Psoas muscle (tissue), 8 donors: Measurements from ENCODE around the gene UQCRQ. TPM values are rescaled to one million over a fixed set of nuclear protein-coding genes. Genes with fewer than 3 reads are reported as not detected.
A peak's percentile ranks its signal among the peaks of the same experiment; 100 is the strongest.

Source experiments
- ATAC-seq, 4 donors: fragments of 200-7000 bp; cut with Tn5 transposase; one replicate each; pipeline ENCODE4 v1.9.1; 2020; ENCODE audit warnings: moderate library complexity in 3 of 4, mild to moderate bottlenecking in 2 of 4
- DNase-seq, 2 donors: peaks; one replicate each; pipeline ENCODE4 v3.0.0-alpha.2; 2020
- H3K27ac ChIP-seq: fragments of 200-600 bp; one replicate; pipeline ENCODE4 v1.8.0; 2022
- H3K27me3 ChIP-seq, 3 donors: fragments of 200-600 bp in 1 of 3; one replicate each; pipeline versions ENCODE4 v1.6.1 to v1.8.0; 2013 to 2022; ENCODE audit warnings: low read length in 2 of 3, mild to moderate bottlenecking in 2 of 3, moderate library complexity in 1 of 3; ENCODE audit not compliant: insufficient read depth in 3 of 3
- H3K36me3 ChIP-seq, 2 donors: fragments of 200-600 bp in 1 of 2; one replicate each; pipeline versions ENCODE4 v1.6.1 to v1.8.0; 2013 to 2022; ENCODE audit warnings: low read depth in 1 of 2, mild to moderate bottlenecking in 1 of 2, moderate library complexity in 1 of 2; ENCODE audit not compliant: insufficient read depth in 1 of 2
- H3K4me1 ChIP-seq: fragments of 200-600 bp; one replicate; pipeline ENCODE4 v1.8.0; 2022
- H3K4me3 ChIP-seq: fragments of 200-600 bp; one replicate; pipeline ENCODE4 v1.8.0; 2022; ENCODE audit warnings: mild to moderate bottlenecking
- H3K9me3 ChIP-seq: fragments of 200-600 bp; one replicate; pipeline ENCODE4 v1.8.0; 2022
- CTCF ChIP-seq: fragments of 200-600 bp; IDR thresholded peaks from one replicate; pipeline ENCODE4 v1.8.0; 2022; ENCODE audit warnings: antibody characterized with exemption
- WGBS, 3 donors: extraction: QIAGEN DNeasy Blood & Tissue Kit; methylation state at CpG; one replicate each; pipeline versions ENCODE4 v1.1.6 to v1.1.7; 2013; 5-methylcytosine and 5-hydroxymethylcytosine counted together
- intact Hi-C, 2 donors: fragments of 100-400 bp; cut with DNase I; formaldehyde crosslinking; loops; one replicate each; pipeline versions ENCODE4 v1.11.0 to v1.14.2; 2022
- polyA plus RNA-seq, 3 donors: library from polyadenylated mRNA; stranded (reverse); fragments of 200-250 nt; gene quantifications; one replicate each; pipeline ENCODE4 v1.2.3, GENCODE V29; 2013
- total RNA-seq, 4 donors: library from RNA; stranded (reverse); fragmentation: NEBNext Ultra II Directional in 2 of 4; extraction: Animal tissue kit (Norgen Biotek cat#: 25700) in 2 of 4; gene quantifications; one replicate each; pipeline versions ENCODE4 v1.2.1 to v1.2.4, GENCODE V29; 2021 to 2023
- donor health status: healthy with polysubstance abuse.
- donor health status: DM: no; HTN: no; CAD: no; lungs with moderate emphysema.
- donor health status: Bipolar disorder and iron deficiency.
- donor health status: healthy.
- donor health status: DM: yes; HTN: yes; CAD: no.
- donor health status: DM: no; HTN: no; CAD: no.
- donor health status: DM: no; HTN: no; CAD: no.
- donor health status: DM: yes; HTN: yes; CAD: no.

UQCRQ gene
- total and polyA plus RNA-seq, 7 donors, result 649 to 985 (median 866) TPM

- 83 to 85% (median 84%) methylated on average over 4 of the region's 4 CpGs for WGBS, 3 donors
- no peak for ATAC-seq
- Histone ChIP-seq H3K27ac (peak overlapping the region; percentile 37), H3K4me3 (no peak overlapping the region), H3K27me3 (no peaks in the 10 kb centered on the region), H3K36me3 (peaks cover 7 to 63% of the 10 kb centered on the region in 2 donors), H3K4me1 (peaks cover 39% of the 10 kb centered on the region), H3K9me3 (no peaks in the 10 kb centered on the region)
- TF ChIP-seq CTCF, result no peak
- intact Hi-C loops, result loop anchor here in 1 of 2 donors (5.0 to 10.0 kb wide), 2 partner anchors 36 to 494 kb away; partner anchors contain the start of gene SHROOM1
- DNase-seq, result no peak
These were observed 2.3 kb downstream of the UQCRQ start for GRCh38 chr5:132868754-132869153.

GRCh38 chr5:132870801-132871200, 4.4 kb downstream of the UQCRQ start:
- Histone ChIP-seq H3K9me3 (no peaks in the 10 kb centered on the region), H3K27ac (peak overlapping the region; percentile 46), H3K4me3 (no peak overlapping the region), H3K27me3 (no peaks in the 10 kb centered on the region), H3K36me3 (peaks cover 11 to 83% of the 10 kb centered on the region in 2 donors), H3K4me1 (peaks cover 38% of the 10 kb centered on the region)
- intact Hi-C loops, result no loop called here
- TF ChIP-seq CTCF, result no peak
- DNase-seq, result no peak
- no peak for ATAC-seq
- WGBS, 3 donors, result 25 to 48% (median 37%) methylated on average over 2 of the region's 2 CpGs

- DNase-seq (no peak), ATAC-seq (peak in 1 of 4 donors; percentile 9)
- peaks cover 46% of the 10 kb centered on the region for H3K4me1 ChIP-seq
- peak overlapping the region; percentile 46 for H3K27ac ChIP-seq
- H3K27me3 ChIP-seq, result no peaks in the 10 kb centered on the region
- intact Hi-C loops, result no loop called here
- H3K9me3 ChIP-seq, result no peaks in the 10 kb centered on the region
- no peak for TF ChIP-seq CTCF
- H3K4me3 ChIP-seq, result no peak overlapping the region
- H3K36me3 ChIP-seq, result peaks cover 11 to 91% of the 10 kb centered on the region in 2 donors
- WGBS, 3 donors, result 71 to 87% (median 82%) methylated on average over 5 of the region's 5 CpGs
These were observed 5.2 kb downstream of the UQCRQ start for GRCh38 chr5:132871459-132872284.

- Histone ChIP-seq H3K27me3 (no peaks in the 10 kb centered on the region), H3K4me1 (peaks cover 42% of the 10 kb centered on the region), H3K4me3 (no peak overlapping the region), H3K27ac (no peak overlapping the region), H3K9me3 (no peaks in the 10 kb centered on the region), H3K36me3 (peaks cover 11 to 94% of the 10 kb centered on the region in 2 donors)
- TF ChIP-seq CTCF, result no peak
- WGBS, 3 donors, result 72 to 92% (median 81%) methylated on average over 1 of the region's 1 CpG
- intact Hi-C loops, result no loop called here
- no peak for DNase-seq
- ATAC-seq, result peak in 1 of 4 donors; percentile 3
These were observed 6.3 kb downstream of the UQCRQ start for GRCh38 chr5:132872788-132873118.
